A549 (cell line): ENCODE results near the gene TMEM145. TPM values are rescaled to one million over a fixed set of nuclear protein-coding genes. Genes with fewer than 3 reads are reported as not detected.

Experiments used
- ATAC-seq, 2 experiments: fragments of 200-7000 bp in 1 of 2; fragments of >200 bp in 1 of 2; cut with Nextera tagmentation in 1 of 2; cut with Tn5 transposase in 1 of 2; 3 replicates each; pipeline versions ENCODE4 v1.8.0 to v1.9.1; 2018 to 2020; ENCODE audit warnings: mild to moderate bottlenecking in 1 of 2, moderate library complexity in 1 of 2
- CTCF ChIA-PET: fragments of 300-600 bp; sonication (Branson Sonifier 250); formaldehyde crosslinking; extraction: SDS; loops from one replicate; lab custom pipeline; 2021; ENCODE audit warnings: antibody characterized with exemption, inconsistent platforms; lab: Yijun Ruan, JAX
- POLR2A ChIA-PET: fragments of 350-600 bp; formaldehyde crosslinking; extraction: SDS; loops from one replicate; lab custom pipeline; 2021; ENCODE audit warnings: antibody characterized with exemption, inconsistent platforms; lab: Yijun Ruan, JAX
- DNase-seq, 2 experiments: peaks; one replicate each; pipeline versions ENCODE4 v3.0.0 to v3.0.0-alpha.2; 2011 to 2016; ENCODE audit warnings: low read depth in 1 of 2, low spot score in 1 of 2
- FAIRE-seq: peaks from 2 replicates; lab custom pipeline; 2011; peaks lifted over from hg19 to GRCh38; lab: Jason Lieb, UNC
- H3K27ac ChIP-seq, 2 experiments: fragments of >200 bp; sonication (Bioruptor Twin); formaldehyde crosslinking; 3 replicates each; pipeline ENCODE4 v1.5.1; 2016 to 2017
- H3K4me1 ChIP-seq: fragments of >200 bp; sonication (Bioruptor Twin); formaldehyde crosslinking; 3 replicates; pipeline ENCODE4 v1.6.1; 2016
- H3K4me2 ChIP-seq: fragments of >200 bp; sonication (Bioruptor Twin); formaldehyde crosslinking; 3 replicates; pipeline ENCODE4 v1.6.1; 2016
- H3K4me3 ChIP-seq: fragments of >200 bp; sonication (Bioruptor Twin); formaldehyde crosslinking; 3 replicates; pipeline ENCODE4 v1.5.1; 2016
- H3K9me3 ChIP-seq: fragments of >200 bp; sonication (Bioruptor Twin); formaldehyde crosslinking; 3 replicates; pipeline ENCODE4 v1.6.1; 2016
- CBX8 ChIP-seq: fragments of 200-600 bp; sonication (generic); IDR thresholded peaks from 2 replicates; pipeline ENCODE4 v1.6.1; 2016
- CEBPB ChIP-seq, 2 experiments: fragments of >200 bp in 1 of 2; sonication (Bioruptor Twin) in 1 of 2; formaldehyde crosslinking in 1 of 2; IDR thresholded peaks; 2 replicates each; pipeline ENCODE4 v1.6.1; 2012 to 2016
- CHD2 ChIP-seq: fragments of 150-350 bp; IDR thresholded peaks from 2 replicates; pipeline ENCODE4 v1.6.1; 2014; ENCODE audit warnings: low read length; ENCODE audit not compliant: partially characterized antibody
- CHD4 ChIP-seq: fragments of 200-600 bp; sonication (generic); IDR thresholded peaks from 2 replicates; pipeline ENCODE4 v1.6.1; 2016; ENCODE audit warnings: antibody characterized with exemption, mild to moderate bottlenecking, borderline replicate concordance
- EHF ChIP-seq: fragments of 250-450 bp; sonication (Bioruptor Pico); IDR thresholded peaks from 2 replicates; pipeline ENCODE4 v1.5.0; 2020; ENCODE audit warnings: mild to moderate bottlenecking
- EP300 ChIP-seq, 2 experiments: fragments of >200 bp; sonication (Bioruptor Twin); formaldehyde crosslinking; IDR thresholded peaks; 2 replicates in 1 of 2; 3 replicates in 1 of 2; pipeline ENCODE4 v1.6.1; 2016 to 2017
- FOSB ChIP-seq: fragments of 250-450 bp; sonication (Bioruptor Pico); IDR thresholded peaks from 2 replicates; pipeline ENCODE4 v1.5.0; 2020; ENCODE audit warnings: mild to moderate bottlenecking, moderate library complexity
- FOSL2 ChIP-seq, 2 experiments: fragments of 450-650 bp in 1 of 2; fragments of >200 bp in 1 of 2; sonication (Bioruptor Twin) in 1 of 2; formaldehyde crosslinking; IDR thresholded peaks; 2 replicates each; pipeline versions ENCODE4 v1.5.0 to v1.6.1; 2016 to 2020; ENCODE audit warnings: mild to moderate bottlenecking in 1 of 2, moderate library complexity in 1 of 2
- GATA3 ChIP-seq: IDR thresholded peaks from 2 replicates; pipeline ENCODE4 v1.6.1; 2012; ENCODE audit warnings: borderline replicate concordance
- HDAC2 ChIP-seq: fragments of 200-600 bp; sonication (generic); IDR thresholded peaks from 2 replicates; pipeline ENCODE4 v1.6.1; 2016
- NFE2L2 ChIP-seq: fragments of 150-350 bp; conservative IDR thresholded peaks from 2 replicates; pipeline ENCODE4 v1.6.1; 2014; ENCODE audit warnings: low read length
- NR3C1 ChIP-seq: fragments of >200 bp; sonication (Bioruptor Twin); formaldehyde crosslinking; IDR thresholded peaks from 3 replicates; pipeline ENCODE4 v1.6.1; 2017
- RCOR1 ChIP-seq: fragments of 150-350 bp; IDR thresholded peaks from 2 replicates; pipeline ENCODE4 v1.6.1; 2014; ENCODE audit warnings: antibody characterized with exemption, low read length, low read depth
- RNF2 ChIP-seq: fragments of 200-600 bp; sonication (generic); IDR thresholded peaks from 2 replicates; pipeline ENCODE4 v1.6.1; 2016; ENCODE audit warnings: low read depth, mild to moderate bottlenecking, antibody characterized with exemption, moderate library complexity, borderline replicate concordance
- ZFP36 ChIP-seq: fragments of 450-650 bp; IDR thresholded peaks from 2 replicates; pipeline ENCODE4 v1.6.1; 2014; ENCODE audit warnings: borderline replicate concordance; ENCODE audit not compliant: partially characterized antibody
- ZNF302 ChIP-seq: fragments of 250-450 bp; sonication (Bioruptor Pico); IDR thresholded peaks from 2 replicates; pipeline ENCODE4 v1.9.0; 2021; ENCODE audit warnings: inconsistent platforms, mild to moderate bottlenecking, moderate library complexity
- WGBS: methylation state at CpG from one replicate; pipeline ENCODE4 v1.1.6; 2017; ENCODE audit errors: missing lambda C conversion rate; 5-methylcytosine and 5-hydroxymethylcytosine counted together
- polyA plus RNA-seq, 4 experiments: library from polyadenylated mRNA; depleted of rRNA in 3 of 4; stranded (reverse); fragments of >200 nt; fragmentation: RNase III in 1 of 4; extraction: RNeasy Plus Mini Kit Qiagen cat#74134 plus additional on column Dnase treatment in 1 of 4; gene quantifications; 2 replicates in 3 of 4; 3 replicates in 1 of 4; pipeline ENCODE4 v1.2.3, GENCODE V29; 2011 to 2017
- TF ChIP-seq, protein P1 (sequence below): fragments of >200 bp; sonication (Bioruptor Twin); formaldehyde crosslinking; IDR thresholded peaks from 3 replicates; pipeline ENCODE4 v1.5.1; 2016
- TF ChIP-seq, protein P2 (sequence below): IDR thresholded peaks from 2 replicates; pipeline ENCODE4 v1.6.1; 2012; ENCODE audit warnings: low read depth, borderline replicate concordance
- TF ChIP-seq, protein P3 (sequence below): IDR thresholded peaks from 2 replicates; pipeline ENCODE4 v1.6.1; 2012

Gene TMEM145
- polyA plus RNA-seq, 2 of the 4 experiments (the other 2 are of a cell fraction): 0.71 to 3.6 TPM

DNA sequence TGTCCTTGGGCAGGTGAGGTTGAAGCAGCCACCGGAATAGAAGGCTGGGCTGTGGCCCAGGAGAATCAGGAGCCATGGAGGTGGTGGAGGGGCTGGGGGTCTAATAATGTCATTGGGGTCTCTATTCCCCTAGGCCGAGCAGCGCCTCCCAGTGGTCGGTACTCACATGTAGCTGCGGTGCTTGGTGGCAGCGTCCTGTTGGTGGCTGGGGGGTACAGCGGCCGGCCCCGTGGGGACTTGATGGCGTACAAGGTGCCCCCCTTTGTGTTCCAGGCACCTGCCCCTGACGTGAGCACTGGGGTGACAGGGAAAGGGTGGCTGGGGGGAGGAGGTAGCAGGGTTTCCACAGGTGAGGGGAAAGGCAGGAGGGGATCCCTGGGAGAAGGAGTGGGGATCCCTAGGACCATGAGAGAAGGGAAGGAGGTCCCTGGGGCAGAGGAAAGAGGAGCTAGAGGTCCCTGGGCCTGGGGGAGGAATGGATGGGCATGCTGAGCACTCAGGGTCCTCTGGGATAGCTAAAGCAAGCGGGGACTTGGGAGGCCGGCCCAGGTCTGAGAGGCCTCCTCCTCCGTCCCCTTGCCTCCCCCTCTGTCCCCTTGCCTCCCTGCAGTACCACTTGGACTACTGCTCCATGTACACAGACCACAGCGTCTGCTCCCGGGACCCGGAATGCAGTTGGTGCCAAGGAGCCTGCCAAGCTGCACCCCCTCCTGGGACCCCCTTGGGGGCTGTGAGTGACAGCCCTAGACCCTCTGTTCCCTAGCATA, 30.4 kb downstream of the TMEM145 start:
- 71% methylated on average over 17 of the region's 17 CpGs for WGBS

DNA sequence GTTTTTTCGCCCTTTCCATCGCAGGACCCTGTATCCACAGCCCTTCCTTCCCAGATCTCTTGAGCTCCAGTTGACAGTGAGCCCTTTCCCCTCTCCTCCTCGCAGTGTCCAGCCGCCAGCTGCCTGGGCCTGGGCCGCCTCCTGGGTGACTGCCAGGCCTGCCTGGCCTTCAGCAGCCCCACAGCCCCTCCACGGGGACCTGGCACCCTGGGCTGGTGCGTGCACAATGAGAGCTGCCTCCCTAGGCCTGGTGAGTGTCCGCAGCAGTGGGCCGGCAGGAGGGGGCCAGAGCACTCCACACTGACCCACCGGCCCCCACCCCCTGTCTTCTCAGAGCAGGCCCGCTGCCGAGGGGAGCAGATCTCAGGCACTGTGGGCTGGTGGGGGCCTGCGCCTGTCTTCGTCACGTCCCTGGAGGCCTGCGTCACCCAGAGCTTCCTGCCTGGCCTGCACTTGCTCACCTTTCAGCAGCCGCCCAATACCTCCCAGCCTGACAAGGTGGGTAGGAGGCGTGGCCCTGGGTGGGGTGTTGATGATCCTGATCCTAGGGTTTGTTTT, 31.3 kb downstream of the TMEM145 start:
- no peak for FAIRE-seq
- 94% methylated on average over 18 of the region's 18 CpGs for WGBS

More for the DNA sequence above, 30.4 kb downstream of the TMEM145 start:
- no peak overlapping the region for H3K4me3 ChIP-seq
- TF ChIP-seq, protein P1, sequence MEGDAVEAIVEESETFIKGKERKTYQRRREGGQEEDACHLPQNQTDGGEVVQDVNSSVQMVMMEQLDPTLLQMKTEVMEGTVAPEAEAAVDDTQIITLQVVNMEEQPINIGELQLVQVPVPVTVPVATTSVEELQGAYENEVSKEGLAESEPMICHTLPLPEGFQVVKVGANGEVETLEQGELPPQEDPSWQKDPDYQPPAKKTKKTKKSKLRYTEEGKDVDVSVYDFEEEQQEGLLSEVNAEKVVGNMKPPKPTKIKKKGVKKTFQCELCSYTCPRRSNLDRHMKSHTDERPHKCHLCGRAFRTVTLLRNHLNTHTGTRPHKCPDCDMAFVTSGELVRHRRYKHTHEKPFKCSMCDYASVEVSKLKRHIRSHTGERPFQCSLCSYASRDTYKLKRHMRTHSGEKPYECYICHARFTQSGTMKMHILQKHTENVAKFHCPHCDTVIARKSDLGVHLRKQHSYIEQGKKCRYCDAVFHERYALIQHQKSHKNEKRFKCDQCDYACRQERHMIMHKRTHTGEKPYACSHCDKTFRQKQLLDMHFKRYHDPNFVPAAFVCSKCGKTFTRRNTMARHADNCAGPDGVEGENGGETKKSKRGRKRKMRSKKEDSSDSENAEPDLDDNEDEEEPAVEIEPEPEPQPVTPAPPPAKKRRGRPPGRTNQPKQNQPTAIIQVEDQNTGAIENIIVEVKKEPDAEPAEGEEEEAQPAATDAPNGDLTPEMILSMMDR: peak; percentile 27; the same call in 1 of the 3 replicates
- TF ChIP-seq RNF2 (no peak), NFE2L2 (no peak), EHF (CRISPR knock-in tag) (no peak)
- H3K4me1 ChIP-seq: peaks cover 6% of the 10 kb centered on the region; the same call in 2 of the 3 replicates
- H3K9me3 ChIP-seq: no peaks in the 10 kb centered on the region
- DNase-seq (no peak), FAIRE-seq (no peak), ATAC-seq (peak; percentile 57 to 69)
- ChIA-PET CTCF (interaction anchor here (0.6 to 3.9 kb wide), 19 partner anchors 11 to 1939 kb away, joined by 3 to 27 read pairs (median 3); partner anchors contain the start of genes POU2F2 and TMEM145), POLR2A (no interaction called here)
- H3K27ac ChIP-seq: no peak overlapping the region
- H3K4me2 ChIP-seq: no peak overlapping the region

DNA sequence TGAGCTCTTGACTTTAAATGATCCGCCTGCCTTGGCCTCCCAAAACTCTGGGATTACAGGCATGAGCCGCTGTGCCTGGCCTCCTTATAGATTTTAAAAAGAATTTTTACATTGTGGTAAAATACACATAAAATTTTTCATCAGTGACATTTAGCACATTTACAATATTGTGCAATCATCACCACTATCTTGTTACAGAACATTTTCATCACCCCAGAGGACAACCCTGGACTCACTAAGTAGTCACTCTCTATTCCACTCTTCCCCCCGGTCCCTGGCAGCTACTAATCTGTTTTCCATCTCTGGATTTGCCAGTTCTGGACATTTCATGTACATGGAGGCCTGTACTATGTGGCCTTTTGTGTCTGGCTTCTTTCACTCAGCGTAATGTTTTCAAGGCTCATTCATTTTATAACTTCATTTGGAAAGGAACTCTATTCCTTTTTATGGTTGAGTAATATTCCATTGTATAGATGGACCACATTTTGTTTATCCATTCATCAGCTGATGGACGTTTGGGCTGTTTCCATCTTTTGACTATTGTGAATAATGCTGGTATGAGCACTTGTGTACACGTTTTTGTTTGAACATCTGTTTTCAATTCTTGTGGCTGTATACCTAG, 32.2 kb downstream of the TMEM145 start:
- Histone ChIP-seq H3K9me3 (no peaks in the 10 kb centered on the region), H3K4me1 (peaks cover 6% of the 10 kb centered on the region; the same call in 2 of the 3 replicates), H3K27ac (no peak overlapping the region), H3K4me3 (no peak overlapping the region)
- WGBS: 75% methylated on average over 6 of the region's 6 CpGs
- no peak for TF ChIP-seq ZNF302 (CRISPR knock-in tag)
- peak; percentile 68 to 73; a peak in 2 of 4 replicates for TF ChIP-seq CEBPB (IDR thresholded peaks at IDR 0.05)
- TF ChIP-seq, all 56 proteins: peak for 1
- FAIRE-seq: peak; percentile 88
- ChIA-PET POLR2A (interaction anchor here (0.5 kb wide), 1 partner anchor 141 kb away, joined by 8 read pairs; no protein-coding TSS in a partner anchor), CTCF (interaction anchor here (0.7 to 2.4 kb wide), 11 partner anchors 9 to 213 kb away, joined by 3 to 9 read pairs (median 4); no protein-coding TSS in a partner anchor)
- no peak for DNase-seq
- no peak for ATAC-seq
- H3K4me2 ChIP-seq: no peak overlapping the region

More for the DNA sequence above, 31.3 kb downstream of the TMEM145 start:
- Histone ChIP-seq H3K4me1 (peaks cover 6% of the 10 kb centered on the region; the same call in 2 of the 3 replicates), H3K4me2 (no peak overlapping the region)
- CTCF ChIA-PET: interaction anchor here (0.6 to 3.9 kb wide), 16 partner anchors 12 to 215 kb away, joined by 3 to 27 read pairs (median 3); no protein-coding TSS in a partner anchor
- TF ChIP-seq NR3C1: no peak
- TF ChIP-seq CBX8: no peak
- no peak for TF ChIP-seq CHD4
- no peak for TF ChIP-seq RCOR1
- TF ChIP-seq, protein P2, sequence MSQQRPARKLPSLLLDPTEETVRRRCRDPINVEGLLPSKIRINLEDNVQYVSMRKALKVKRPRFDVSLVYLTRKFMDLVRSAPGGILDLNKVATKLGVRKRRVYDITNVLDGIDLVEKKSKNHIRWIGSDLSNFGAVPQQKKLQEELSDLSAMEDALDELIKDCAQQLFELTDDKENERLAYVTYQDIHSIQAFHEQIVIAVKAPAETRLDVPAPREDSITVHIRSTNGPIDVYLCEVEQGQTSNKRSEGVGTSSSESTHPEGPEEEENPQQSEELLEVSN: no peak
- no peak for TF ChIP-seq ZNF302 (CRISPR knock-in tag)
- no peak for TF ChIP-seq GATA3
- TF ChIP-seq, protein P3, sequence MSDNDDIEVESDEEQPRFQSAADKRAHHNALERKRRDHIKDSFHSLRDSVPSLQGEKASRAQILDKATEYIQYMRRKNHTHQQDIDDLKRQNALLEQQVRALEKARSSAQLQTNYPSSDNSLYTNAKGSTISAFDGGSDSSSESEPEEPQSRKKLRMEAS: no peak
- no peak for TF ChIP-seq HDAC2
- no peak for TF ChIP-seq ZFP36
- no peak for TF ChIP-seq EP300 (IDR thresholded peaks at IDR 0.05)
- TF ChIP-seq FOSB: no peak
- TF ChIP-seq FOSL2 (IDR thresholded peaks at IDR 0.05): no peak
- no peak for TF ChIP-seq FOSL2 (CRISPR knock-in tag; IDR thresholded peaks at IDR 0.05)
- no peak for TF ChIP-seq CHD2
- TF ChIP-seq, all 56 proteins: peak for 0
- DNase-seq (no peak), ATAC-seq (peak; percentile 18 to 26; a peak in 4 of 6 replicates)
- Histone ChIP-seq H3K9me3 (no peaks in the 10 kb centered on the region), H3K27ac (no peak overlapping the region), H3K4me3 (no peak overlapping the region)
- POLR2A ChIA-PET: no interaction called here
